Esophagus squamous epithelium (tissue), 4 donors: ENCODE data around the gene AFF4.

Source experiments
- CTCF ChIP-seq, 6 experiments: fragments of 450-650 bp in 4 of 6; fragments of 200-600 bp in 2 of 6; sonication (generic) in 2 of 6; IDR thresholded peaks; one replicate each; pipeline ENCODE4 v1.5.1; 2016 to 2019; ENCODE audit warnings: antibody characterized with exemption in 6 of 6, mild to moderate bottlenecking in 4 of 6, moderate library complexity in 4 of 6
- POLR2A ChIP-seq, 4 donors: fragments of 450-650 bp; IDR thresholded peaks; one replicate each; pipeline ENCODE4 v1.6.1; 2017; ENCODE audit warnings: antibody characterized with exemption in 4 of 4, mild to moderate bottlenecking in 4 of 4, moderate library complexity in 3 of 4

- no peak for TF ChIP-seq CTCF (IDR thresholded peaks at IDR 0.05)
- TF ChIP-seq POLR2A (IDR thresholded peaks at IDR 0.05): no peak
Measured at GRCh38 chr5:132865668-132866341, 97.6 kb downstream of the AFF4 start.
